SU-DHL-6 (cell line): Measurements from ENCODE around the gene SPAST.

Experiments used
- EZH2phosphoT487 ChIP-seq: fragments of 200-600 bp; sonication (generic), shearing (Covaris generic); conservative IDR thresholded peaks from 2 replicates; pipeline ENCODE4 v1.6.1; 2018; ENCODE audit warnings: mild to moderate bottlenecking, antibody characterized with exemption, low read length, moderate library complexity, mixed read lengths
- TF ChIP-seq, protein P1 (sequence below): fragments of 200-600 bp; sonication (generic); IDR thresholded peaks from one replicate; pipeline ENCODE4 v1.5.1; 2017; ENCODE audit warnings: antibody characterized with exemption, mild to moderate bottlenecking, low read length, moderate library complexity; ENCODE audit not compliant: insufficient read depth, poor library complexity, severe bottlenecking

DNA sequence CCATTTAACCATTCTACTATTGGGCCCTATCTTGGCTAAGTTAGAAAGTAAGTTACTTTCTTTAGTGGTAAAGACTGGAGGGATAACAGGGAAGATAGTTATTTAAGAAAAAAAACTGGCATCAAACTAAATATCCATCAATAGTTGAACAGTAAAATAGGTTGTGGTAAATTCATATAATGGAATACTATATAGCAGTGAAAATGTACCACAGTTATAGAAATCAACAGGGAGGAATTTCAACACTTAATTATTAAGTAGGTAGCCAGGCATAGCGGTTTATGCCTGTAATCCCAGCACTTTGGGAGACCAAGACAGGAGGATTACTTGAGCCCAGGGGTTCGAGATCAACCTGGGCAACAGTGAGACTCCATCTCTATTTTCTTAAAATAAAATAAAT, 3.1 kb upstream of the SPAST start:
- TF ChIP-seq, protein P1, sequence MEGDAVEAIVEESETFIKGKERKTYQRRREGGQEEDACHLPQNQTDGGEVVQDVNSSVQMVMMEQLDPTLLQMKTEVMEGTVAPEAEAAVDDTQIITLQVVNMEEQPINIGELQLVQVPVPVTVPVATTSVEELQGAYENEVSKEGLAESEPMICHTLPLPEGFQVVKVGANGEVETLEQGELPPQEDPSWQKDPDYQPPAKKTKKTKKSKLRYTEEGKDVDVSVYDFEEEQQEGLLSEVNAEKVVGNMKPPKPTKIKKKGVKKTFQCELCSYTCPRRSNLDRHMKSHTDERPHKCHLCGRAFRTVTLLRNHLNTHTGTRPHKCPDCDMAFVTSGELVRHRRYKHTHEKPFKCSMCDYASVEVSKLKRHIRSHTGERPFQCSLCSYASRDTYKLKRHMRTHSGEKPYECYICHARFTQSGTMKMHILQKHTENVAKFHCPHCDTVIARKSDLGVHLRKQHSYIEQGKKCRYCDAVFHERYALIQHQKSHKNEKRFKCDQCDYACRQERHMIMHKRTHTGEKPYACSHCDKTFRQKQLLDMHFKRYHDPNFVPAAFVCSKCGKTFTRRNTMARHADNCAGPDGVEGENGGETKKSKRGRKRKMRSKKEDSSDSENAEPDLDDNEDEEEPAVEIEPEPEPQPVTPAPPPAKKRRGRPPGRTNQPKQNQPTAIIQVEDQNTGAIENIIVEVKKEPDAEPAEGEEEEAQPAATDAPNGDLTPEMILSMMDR: no peak
- no peak for TF ChIP-seq EZH2phosphoT487
